NCI-H1436 (cell line): ENCODE measurements around the gene DLG5.
A peak's percentile ranks its signal among the peaks of the same experiment; 100 is the strongest.
"Not testable (repeated sequence)": the region's sequence is repeated elsewhere in the genome, so short reads cannot be mapped to it uniquely, and the experiment has no call there.

Experiments used
- DNase-seq: peaks from one replicate; lab custom pipeline; 2025; lab: John Stamatoyannopoulos, UW

DLG5 gene

DNA sequence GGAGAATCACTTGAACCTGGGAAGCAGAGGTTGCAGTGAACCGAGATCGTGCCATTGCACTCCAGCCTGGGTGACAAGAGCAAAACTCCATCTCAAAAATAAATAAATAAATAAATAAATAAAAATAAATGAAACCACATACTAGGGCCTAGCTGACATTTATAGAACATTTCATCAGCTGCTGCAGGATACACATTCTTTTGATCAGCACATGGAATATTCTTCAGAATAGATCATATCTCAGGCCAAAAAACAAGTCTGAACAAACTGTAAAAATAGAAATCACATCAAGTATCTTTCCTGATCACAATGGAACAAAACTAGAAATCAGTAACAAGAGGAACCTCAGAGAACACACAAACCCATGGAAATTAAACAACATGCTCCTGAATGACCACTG lies 168.1 kb downstream of the DLG5 start:
- not testable (repeated sequence) for DNase-seq

- peak; percentile 66 for DNase-seq
Observed at GRCh38 chr10:77756319-77757232, 170.0 kb downstream of the DLG5 start.

DNA sequence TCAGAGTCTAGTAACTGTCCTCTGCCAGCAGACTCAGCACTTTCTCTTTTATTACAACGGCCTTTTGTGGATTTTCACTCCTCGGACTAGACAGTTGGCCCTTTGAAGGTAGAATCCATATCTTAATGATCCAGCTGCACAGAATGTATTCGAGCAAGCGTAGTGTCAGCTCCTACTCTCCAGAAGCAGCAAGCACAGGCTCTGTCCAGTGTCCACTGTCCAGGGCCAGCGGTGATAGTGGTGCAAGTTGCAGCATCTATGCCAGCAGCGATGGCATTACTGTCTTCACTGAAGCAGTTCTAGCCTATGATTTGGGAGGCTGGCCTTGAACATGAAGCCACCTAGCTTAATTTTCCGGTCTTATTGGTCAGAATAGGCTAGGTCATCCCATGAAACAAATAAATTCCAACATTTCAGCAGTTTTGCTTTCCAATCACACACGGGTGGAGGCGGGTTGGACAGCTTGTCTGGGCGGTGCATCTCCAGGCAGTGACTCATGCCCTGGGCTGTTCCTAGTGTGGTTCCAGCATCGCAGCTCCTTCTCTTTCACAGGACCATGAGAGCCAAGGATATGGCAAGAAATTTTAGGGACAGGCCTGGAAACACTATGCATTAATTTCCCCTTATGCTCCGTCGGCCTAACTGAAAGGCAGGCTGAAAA lies 180.4 kb downstream of the DLG5 start:
- DNase-seq, result no peak

DNA sequence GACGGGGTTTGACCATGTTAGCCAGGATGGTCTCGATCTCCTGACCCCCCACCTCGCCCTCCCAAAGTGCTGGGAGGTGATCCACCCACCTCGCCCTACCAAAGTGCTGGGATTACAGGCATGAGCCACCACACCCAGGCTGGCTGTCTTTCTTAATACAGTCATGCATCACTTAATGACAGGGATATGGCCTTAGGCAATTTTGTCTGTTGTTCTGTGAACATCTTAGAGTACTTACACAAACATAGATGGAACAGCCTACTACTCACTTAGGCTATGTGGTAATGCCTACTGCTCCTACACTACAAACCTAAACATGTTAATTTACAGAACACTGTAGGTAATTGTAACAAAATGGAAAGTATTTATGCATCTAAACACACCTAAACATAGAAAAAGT lies 182.3 kb downstream of the DLG5 start:
- DNase-seq, result no peak

DNA sequence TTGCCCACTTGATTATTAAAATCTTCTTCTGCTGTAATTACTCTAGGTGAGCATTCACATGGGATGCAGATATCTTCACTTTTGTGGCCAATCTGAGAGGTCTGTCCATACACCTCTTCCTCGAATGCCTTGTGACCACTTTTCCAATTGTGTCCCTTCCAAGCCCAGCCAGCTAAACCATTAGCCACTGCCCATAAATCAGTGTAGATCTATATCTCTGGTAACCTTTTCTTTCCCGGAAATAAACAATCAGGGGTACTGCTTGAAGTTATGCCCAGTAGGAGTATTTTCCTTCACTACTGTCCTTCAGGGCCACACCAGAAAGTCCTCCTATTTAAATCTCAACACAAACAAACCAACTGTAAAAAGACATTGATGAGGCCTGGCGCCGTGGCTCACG lies 184.4 kb downstream of the DLG5 start:
- DNase-seq, result no peak

DNA sequence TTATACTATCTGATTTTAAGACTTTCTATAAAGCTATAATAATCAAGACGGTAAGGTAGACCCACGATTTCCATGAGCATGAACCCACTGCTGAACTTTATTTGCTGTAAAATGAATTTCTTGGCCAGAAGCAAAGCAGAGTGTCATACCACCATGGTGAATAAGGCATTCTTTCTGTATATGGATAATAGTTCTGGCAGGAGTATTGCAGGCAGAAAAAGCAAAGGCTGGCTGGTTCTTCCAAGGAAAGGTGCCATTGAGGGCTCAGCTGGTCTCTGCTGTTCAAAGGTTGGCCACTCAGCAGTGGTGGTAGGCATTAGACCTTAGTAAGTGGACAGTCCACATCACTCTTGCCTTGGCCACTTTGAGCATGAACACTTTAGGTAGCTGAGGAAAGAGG lies 184.8 kb downstream of the DLG5 start:
- DNase-seq, result no peak
